Measurements from ENCODE around the gene MEGF8. TPM values are rescaled to one million over a fixed set of nuclear protein-coding genes. Genes with fewer than 3 reads are reported as not detected.

MEGF8 gene
- polyA plus RNA-seq, 1 donor from 2014 or later: 21.5 TPM

DNA sequence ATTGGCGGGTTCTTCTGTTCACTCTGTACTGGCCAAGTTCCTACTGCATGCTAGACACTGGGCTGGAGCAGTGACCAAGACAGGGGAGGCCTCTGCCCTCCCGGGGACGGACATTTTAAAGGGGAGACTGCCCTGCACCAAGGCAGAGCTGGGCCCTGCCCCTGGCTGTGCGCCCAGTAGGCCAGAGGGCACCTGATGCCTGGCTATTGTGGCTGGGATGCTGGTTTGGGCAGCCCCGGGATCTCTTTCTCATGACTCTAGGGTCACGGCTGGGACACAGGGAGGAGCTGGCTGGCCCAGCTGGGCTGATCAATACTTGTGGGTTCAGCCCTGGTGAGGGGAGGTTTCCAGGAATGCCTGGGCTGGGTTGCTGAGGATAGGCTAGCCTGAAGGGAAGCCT lies 84.0 kb downstream of the MEGF8 start:
- Histone ChIP-seq H3K27ac (ENCODE audit: low read length) (no peak overlapping the region), H3K4me3 (ENCODE audit: low read length) (no peak overlapping the region), H3K9me2 (ENCODE audit: insufficient read depth, low read length) (no peaks in the 10 kb centered on the region), H3K27me3 (ENCODE audit: insufficient read depth, low read depth, low read length) (no peaks in the 10 kb centered on the region), H3F3A (ENCODE audit: insufficient read depth, low read length, poor library complexity, severe bottlenecking) (no peaks in the 10 kb centered on the region), H3K36me3 (ENCODE audit: insufficient read depth, low read length) (no peaks in the 10 kb centered on the region), H3K79me2 (replicated peaks; ENCODE audit: insufficient read depth, low read length) (no peaks in the 10 kb centered on the region), H2AFZ (ENCODE audit: low read depth, low read length) (no peak overlapping the region), H3K9me3 (ENCODE audit: low read length) (no peaks in the 10 kb centered on the region), H4K20me1 (ENCODE audit: insufficient read depth) (no peaks in the 10 kb centered on the region), H3K9ac (ENCODE audit: low read length) (no peak overlapping the region), H3K4me2 (ENCODE audit: low read length) (no peak overlapping the region)
- TF ChIP-seq TAF1 (IDR thresholded peaks at IDR 0.05; ENCODE audit: low read depth) (no peak), POLR2AphosphoS5 (IDR thresholded peaks at IDR 0.05) (no peak), SMC3 (conservative IDR thresholded peaks at IDR 0.05; ENCODE audit: poor library complexity) (no peak), RAD21 (conservative IDR thresholded peaks at IDR 0.05) (no peak), CTCF (IDR thresholded peaks at IDR 0.05; ENCODE audit: poor library complexity, severe bottlenecking) (no peak), EP300 (conservative IDR thresholded peaks at IDR 0.05; ENCODE audit: poor library complexity, severe bottlenecking) (no peak), EZH2 (IDR thresholded peaks at IDR 0.05; ENCODE audit: borderline replicate concordance, insufficient read depth, low read length, poor library complexity, severe bottlenecking) (no peak), MXI1 (conservative IDR thresholded peaks at IDR 0.05; ENCODE audit: poor library complexity, severe bottlenecking) (no peak)
- TF ChIP-seq, protein P1, sequence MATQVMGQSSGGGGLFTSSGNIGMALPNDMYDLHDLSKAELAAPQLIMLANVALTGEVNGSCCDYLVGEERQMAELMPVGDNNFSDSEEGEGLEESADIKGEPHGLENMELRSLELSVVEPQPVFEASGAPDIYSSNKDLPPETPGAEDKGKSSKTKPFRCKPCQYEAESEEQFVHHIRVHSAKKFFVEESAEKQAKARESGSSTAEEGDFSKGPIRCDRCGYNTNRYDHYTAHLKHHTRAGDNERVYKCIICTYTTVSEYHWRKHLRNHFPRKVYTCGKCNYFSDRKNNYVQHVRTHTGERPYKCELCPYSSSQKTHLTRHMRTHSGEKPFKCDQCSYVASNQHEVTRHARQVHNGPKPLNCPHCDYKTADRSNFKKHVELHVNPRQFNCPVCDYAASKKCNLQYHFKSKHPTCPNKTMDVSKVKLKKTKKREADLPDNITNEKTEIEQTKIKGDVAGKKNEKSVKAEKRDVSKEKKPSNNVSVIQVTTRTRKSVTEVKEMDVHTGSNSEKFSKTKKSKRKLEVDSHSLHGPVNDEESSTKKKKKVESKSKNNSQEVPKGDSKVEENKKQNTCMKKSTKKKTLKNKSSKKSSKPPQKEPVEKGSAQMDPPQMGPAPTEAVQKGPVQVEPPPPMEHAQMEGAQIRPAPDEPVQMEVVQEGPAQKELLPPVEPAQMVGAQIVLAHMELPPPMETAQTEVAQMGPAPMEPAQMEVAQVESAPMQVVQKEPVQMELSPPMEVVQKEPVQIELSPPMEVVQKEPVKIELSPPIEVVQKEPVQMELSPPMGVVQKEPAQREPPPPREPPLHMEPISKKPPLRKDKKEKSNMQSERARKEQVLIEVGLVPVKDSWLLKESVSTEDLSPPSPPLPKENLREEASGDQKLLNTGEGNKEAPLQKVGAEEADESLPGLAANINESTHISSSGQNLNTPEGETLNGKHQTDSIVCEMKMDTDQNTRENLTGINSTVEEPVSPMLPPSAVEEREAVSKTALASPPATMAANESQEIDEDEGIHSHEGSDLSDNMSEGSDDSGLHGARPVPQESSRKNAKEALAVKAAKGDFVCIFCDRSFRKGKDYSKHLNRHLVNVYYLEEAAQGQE (IDR thresholded peaks at IDR 0.05; ENCODE audit: borderline replicate concordance): no peak

DNA sequence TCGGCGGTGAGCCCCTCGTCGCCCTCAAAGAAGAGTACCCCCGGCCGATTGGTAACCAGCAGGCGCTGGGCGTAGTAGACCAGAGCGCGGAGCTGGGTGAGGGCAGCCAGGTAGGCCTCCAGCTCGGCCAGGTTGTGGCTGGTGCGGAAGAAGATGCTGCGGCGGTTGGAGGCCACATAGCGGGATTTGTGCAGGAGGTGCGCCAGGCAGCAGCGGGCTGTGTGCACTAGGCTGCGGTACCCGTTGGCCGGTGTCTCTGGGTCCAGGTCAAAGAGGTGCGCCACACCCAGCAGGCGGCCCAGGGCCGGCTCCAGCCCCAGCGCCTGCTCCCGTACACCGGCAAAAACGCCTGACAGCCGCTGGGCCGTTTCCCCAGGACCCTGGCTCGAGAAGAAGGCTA lies 84.9 kb downstream of the MEGF8 start:
- Histone ChIP-seq H3K79me2 (replicated peaks; ENCODE audit: insufficient read depth, low read length) (no peaks in the 10 kb centered on the region), H3K4me2 (ENCODE audit: low read length) (no peak overlapping the region), H3K9ac (ENCODE audit: low read length) (no peak overlapping the region), H3K9me2 (ENCODE audit: insufficient read depth, low read length) (no peaks in the 10 kb centered on the region), H3K36me3 (ENCODE audit: insufficient read depth, low read length) (no peaks in the 10 kb centered on the region), H2AFZ (ENCODE audit: low read depth, low read length) (no peak overlapping the region), H3K9me3 (ENCODE audit: low read length) (no peaks in the 10 kb centered on the region), H3K27me3 (ENCODE audit: insufficient read depth, low read depth, low read length) (no peaks in the 10 kb centered on the region), H3K27ac (ENCODE audit: low read length) (no peak overlapping the region), H3K4me3 (ENCODE audit: low read length) (no peak overlapping the region), H3F3A (ENCODE audit: insufficient read depth, low read length, poor library complexity, severe bottlenecking) (no peaks in the 10 kb centered on the region), H4K20me1 (ENCODE audit: insufficient read depth) (no peaks in the 10 kb centered on the region)
- TF ChIP-seq MXI1 (conservative IDR thresholded peaks at IDR 0.05; ENCODE audit: poor library complexity, severe bottlenecking) (no peak), TAF1 (IDR thresholded peaks at IDR 0.05; ENCODE audit: low read depth) (no peak), SMC3 (conservative IDR thresholded peaks at IDR 0.05; ENCODE audit: poor library complexity) (no peak), POLR2AphosphoS5 (IDR thresholded peaks at IDR 0.05) (no peak), RAD21 (conservative IDR thresholded peaks at IDR 0.05) (no peak), EP300 (conservative IDR thresholded peaks at IDR 0.05; ENCODE audit: poor library complexity, severe bottlenecking) (no peak), EZH2 (IDR thresholded peaks at IDR 0.05; ENCODE audit: borderline replicate concordance, insufficient read depth, low read length, poor library complexity, severe bottlenecking) (no peak)
- TF ChIP-seq, protein P1 (IDR thresholded peaks at IDR 0.05; ENCODE audit: borderline replicate concordance): no peak

All from neural cell (in vitro differentiated cells).